NCI-H446 (cell line): ENCODE results near the gene MRPS22.
A peak's percentile ranks its signal among the peaks of the same experiment; 100 is the strongest.
"Not testable (repeated sequence)": the region's sequence is repeated elsewhere in the genome, so short reads cannot be mapped to it uniquely, and the experiment has no call there.

Source experiments
- DNase-seq, 2 experiments: peaks; one replicate each; lab custom pipeline; 2025; lab: John Stamatoyannopoulos, UW

Gene MRPS22

DNA sequence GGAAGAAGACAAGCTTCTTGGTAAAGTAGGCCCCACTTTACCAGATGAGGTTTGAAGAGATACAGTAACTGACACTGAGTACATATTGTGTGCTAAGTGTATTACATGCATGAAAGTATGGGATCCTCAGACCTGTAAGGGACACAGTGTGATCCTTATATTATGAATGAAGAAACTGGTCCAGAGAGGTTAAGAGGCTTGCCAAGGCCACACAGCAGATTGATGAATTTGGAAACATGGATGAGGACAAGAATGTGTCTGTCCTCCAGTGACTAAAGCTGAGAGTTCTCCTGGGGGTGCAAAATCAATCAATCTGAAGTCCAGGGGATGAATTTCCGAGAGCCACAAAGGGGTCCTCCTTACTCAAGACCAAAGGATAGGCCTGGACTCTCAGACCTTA, 31.4 kb upstream of the MRPS22 start:
- DNase-seq, result no peak

- DNase-seq, result no peak
These were observed 30.9 kb upstream of the MRPS22 start for GRCh38 chr3:139312959-139313358.

DNA sequence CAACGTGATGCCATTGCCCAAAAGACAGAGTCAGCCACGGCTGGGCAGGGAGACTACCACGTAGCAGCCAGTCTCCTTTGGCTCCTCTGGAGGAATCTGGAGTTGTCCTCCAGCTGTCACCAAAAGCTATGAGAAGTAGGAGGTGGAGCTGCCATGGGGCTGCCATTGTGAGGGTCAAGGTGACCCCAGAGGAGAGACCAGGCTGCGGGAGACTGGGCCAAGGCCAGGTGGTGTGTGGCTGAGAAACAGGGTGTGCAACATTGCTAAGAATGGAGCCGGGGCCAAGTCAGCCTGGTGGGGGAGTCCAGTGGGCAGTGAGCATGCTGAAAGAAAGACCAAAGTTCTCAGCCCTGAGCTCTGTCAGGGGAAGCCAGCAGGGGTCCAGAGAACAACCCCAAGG, 29.9 kb upstream of the MRPS22 start:
- DNase-seq, result no peak

DNA sequence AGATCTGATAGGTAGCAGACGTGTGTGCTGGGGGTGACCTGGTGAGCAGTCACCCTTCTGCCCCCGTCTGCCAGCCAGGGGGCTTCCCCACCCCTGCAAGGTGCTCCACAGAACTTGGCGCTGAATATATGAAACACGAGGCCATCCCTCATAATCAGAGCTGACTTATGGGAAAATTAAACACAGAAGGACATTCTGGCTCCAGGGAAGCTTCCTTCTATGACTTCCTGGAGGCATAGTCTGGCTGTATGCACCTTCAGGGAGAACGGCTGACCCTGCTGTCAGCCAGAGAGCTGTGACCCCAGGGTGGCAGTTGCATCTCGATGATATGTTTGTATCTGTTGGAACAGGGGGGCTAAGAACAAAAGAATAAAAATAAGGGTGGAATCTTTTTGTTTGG, 26.6 kb upstream of the MRPS22 start:
- no peak for DNase-seq

DNA sequence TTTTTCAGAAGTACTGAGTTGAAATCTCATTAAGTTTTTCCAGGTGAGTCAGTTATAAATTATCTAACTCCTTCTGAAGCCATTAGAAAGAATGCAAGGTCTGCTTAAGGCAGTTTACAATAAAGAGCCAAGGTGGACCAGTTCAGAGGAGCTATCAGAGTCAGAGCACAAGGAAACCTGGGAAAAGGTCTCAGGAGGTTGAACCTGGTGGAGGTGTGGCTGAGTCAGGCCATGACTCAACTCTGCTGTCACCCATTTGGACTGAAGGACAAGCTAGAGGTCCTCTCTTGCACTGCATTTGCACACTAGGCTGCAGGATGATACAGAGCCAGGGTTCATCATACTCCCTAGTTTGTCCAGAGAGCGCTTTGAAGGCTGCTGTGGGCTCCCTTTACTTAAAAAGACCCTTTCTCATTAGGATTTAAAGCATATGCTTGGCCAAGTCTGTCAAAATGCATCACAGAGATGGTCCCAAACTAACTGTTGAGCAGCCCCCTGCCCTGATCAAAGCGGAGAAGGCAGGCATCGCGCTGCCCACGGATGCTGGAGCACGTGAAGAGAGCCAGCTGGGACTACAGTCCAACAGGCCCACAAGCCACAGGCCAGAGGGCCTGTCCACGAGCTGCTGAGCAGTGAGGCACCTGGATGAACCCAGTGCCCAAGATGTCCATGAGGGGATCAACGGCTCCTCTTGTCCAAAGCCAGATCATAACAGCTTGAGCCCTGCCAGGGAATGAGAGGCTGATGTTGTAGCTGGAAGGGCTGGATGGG, 26.0 kb upstream of the MRPS22 start:
- no peak for DNase-seq

DNA sequence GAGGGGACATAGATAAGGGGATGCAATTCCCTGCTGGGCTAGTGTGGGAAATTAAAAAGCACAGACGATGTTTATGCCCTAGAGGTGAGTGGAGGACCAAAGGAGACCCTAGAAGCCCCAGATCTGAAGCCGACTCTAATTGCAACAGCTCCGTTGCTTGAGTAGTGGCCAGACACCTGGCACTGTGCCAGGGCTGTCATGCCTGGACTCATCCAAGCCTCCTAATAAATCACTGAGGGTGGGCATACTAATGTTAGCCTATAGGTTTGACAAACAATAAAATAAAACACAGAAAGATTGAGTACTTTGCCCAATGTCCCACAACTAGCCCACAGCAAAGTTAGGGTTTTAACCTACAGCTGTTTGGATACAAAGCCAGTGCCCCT, 25.4 kb upstream of the MRPS22 start:
- DNase-seq, result peak in 1 of 2 experiments; percentile 36

DNA sequence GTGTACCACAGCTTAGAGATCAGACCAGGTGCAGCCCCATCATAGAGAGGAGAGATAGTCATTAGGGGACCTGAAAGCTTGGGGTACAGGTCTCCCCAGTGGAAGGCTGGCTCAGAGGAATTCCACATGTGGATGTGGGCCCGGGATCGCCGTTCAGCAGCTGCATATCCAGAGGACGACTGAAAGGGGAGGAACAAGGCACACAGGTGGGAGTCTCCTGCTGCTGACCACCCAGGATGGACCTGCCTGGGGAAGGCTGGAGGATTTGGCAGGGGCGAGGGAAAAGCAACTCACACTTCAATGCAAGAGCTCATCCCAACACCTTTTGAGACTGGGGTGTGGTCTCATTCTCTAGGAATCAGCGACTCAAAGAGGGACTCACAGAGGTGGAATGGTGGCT, 25.0 kb upstream of the MRPS22 start:
- no peak for DNase-seq

DNA sequence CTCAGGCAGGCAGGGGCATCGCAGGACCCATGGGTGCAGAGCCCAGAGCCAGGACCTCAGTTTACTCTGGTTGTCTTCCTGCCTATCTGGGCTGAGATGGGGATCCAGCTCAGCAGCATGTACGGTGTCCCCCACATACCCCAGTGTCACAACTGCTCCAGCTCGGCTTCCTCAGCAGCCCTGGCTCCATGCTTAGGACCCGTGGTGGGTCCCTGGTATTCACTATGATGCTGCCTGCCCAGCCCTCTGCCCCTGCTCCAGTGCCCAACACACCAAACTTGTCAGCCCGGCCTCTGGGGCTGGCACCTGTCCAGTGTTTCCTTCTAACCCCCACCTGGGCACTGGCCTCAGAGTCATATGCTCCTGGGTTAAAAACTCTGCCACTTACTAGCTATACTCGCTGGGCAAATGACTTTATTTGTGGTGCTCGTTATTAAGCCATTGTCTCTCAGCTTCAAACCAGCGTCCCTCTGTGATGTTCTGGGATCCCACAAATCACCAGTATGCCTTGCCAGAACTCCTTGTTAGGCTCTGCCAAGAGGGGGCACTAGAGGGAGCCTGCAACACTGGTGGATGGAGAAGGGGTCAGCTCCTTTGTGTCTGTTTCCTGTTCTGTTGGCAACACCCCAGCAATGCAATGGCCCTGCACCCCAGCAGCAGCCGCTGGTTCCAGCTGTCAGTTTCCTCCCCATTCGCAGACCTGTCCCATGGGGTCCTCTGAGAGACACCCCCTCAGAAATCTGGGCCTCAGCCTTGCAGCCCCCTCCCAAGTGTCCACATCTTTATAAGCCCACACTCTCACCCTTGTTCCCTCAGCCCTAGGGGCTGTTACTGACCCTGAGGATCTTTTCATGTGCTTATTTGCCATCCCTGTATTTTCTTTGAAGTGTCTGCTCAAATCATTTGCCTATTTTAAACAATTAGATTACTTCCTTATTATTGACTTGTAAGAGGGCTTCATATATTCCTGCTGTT, 24.1 kb upstream of the MRPS22 start:
- DNase-seq, result no peak

DNA sequence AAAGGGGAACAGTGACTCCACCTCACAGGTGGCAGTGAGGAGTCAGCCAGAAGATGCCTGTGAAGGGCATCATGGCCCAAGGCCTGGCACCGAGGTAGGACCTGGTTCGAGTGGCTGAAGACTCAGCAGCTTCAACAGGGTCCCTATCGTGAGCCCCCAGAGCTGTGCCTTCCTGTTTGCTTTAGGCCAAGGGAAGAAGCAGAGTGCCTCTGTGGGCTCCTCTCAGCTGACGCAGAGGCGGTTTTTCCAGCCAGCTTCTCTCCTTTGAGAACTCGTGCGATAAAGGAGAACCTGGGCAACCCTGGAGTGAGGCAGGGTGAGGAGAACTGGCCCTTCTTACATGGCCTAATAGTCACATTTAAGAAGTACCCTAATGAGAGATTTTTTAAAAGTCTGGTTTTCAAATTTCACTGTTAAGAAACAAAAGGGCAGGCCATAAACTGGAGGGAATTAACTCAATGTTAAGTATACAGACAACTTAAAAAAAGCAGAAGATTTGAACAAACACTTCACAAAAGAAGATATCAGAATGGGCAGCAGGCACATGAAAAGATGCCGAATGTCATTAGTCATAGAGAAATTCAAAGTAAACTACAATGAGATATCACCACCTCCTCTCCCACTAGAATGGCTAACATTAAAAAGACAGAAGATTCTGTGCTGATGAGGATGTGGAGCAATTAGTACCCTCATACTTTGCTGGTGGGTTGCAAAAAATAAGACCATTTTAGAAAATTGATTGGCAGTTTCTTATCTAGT, 23.1 kb upstream of the MRPS22 start:
- no peak for DNase-seq

GRCh38 chr3:139322346-139322745, 21.5 kb upstream of the MRPS22 start:
- DNase-seq, result no peak

GRCh38 chr3:139323146-139323545, 20.7 kb upstream of the MRPS22 start:
- DNase-seq, result no peak

- DNase-seq, result no peak
These were observed 19.4 kb upstream of the MRPS22 start for GRCh38 chr3:139324456-139324855.

DNA sequence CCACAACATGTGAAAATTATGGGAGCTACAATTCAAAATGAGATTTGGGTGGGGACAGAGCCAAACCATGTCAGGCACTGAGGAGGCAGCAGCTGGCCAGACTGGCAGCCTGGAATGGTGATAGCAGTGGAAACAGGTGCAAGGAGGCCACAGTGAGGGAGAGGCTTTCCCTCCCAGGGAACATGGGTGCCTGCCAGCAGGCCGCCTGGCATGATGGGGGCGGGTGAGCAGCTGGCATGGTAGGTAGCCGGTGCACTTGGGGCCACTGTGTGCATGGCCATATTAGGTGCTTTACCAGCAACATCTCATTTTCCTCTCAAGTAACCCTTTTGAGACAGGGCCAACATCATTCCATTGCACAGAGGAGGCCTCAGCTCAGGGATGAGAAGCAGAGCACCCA, 18.3 kb upstream of the MRPS22 start:
- peak in 1 of 2 experiments; percentile 61 for DNase-seq

- DNase-seq, result no peak
These were observed 17.7 kb upstream of the MRPS22 start for GRCh38 chr3:139326131-139326530.

- DNase-seq, result peak in 1 of 2 experiments; percentile 36
These were observed 17.1 kb upstream of the MRPS22 start for GRCh38 chr3:139326707-139327106.

DNA sequence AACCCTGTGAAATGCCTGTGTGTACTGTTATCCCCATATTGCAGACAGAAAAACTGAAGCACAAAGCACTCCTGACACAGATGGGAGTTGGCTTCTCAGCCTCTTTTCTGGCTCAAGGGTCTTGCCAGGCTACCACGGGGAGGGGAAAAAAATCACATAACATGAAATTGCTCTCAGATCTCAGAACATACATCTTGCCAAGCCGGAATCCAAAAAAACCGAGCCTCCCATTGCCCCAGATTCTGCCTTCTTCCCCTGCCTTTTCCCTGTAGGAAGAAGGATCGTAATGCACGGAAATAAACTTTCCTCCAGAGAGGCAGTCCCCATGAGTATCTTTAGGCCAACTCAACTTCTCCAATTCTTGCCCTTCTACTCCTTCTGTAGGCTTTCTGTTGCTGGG, 16.6 kb upstream of the MRPS22 start:
- DNase-seq, result no peak

DNA sequence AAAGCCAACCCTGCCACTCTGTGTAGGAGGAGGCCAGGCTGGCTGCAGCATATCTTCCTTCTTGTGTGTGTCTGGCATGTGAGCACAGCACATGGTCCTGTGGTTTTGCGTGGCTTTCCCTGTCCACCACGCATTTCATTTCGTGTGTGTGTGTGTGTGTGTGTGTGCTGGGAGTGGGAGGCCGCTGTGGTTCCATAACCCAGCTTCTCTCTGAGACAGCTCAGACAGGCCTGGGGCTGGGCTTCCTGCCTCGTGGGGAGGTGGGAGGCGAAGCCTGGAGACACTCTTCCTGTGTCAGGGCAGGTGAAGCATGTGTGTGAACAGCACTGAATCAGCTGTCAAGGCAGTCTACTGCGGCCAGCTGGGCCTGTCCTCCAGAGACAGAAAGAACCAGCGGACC, 16.0 kb upstream of the MRPS22 start:
- DNase-seq, result no peak

DNA sequence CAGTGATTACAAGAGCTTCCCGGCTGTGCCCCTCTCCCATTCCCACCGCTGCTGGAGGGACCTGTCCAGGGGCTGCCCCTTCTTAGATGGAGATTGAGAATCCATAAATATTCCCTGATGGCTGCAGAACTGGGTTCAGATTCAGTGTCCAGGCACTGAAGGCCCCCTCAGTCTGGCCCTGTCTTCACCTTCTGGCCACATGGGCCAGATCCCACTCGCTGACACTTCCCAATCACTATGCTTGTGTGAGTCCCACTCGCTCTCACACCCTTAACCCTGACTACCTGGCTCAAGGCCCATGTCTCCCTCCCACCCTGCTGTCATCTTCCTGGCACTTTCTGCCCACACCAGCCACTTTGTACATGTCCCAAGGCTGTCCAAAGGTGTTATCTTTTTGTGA, 15.5 kb upstream of the MRPS22 start:
- no peak for DNase-seq

GRCh38 chr3:139329364-139329850, 14.4 kb upstream of the MRPS22 start:
- peak; percentile 81 to 92 for DNase-seq

- no peak for DNase-seq
These were observed 11.7 kb upstream of the MRPS22 start for GRCh38 chr3:139332092-139332491.

GRCh38 chr3:139334675-139335074, 9.1 kb upstream of the MRPS22 start:
- not testable (repeated sequence) for DNase-seq

DNA sequence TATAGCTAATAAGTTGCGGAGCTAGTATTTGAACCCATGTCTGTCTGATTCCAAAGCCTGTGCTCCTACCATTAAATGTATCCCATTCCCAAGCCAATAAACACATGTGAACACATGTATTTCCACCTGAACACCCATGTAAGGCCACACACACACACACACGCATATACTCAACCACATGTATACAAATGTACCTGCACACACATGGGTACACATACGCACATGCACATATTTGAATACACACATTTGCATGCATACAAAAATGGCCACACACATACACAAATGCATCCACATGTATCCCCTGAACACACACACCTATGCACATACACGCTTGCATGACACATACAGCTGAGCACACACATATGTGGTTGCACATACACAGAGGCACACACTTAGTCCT, 5.4 kb upstream of the MRPS22 start:
- DNase-seq, result no peak
